Bronchial epithelial cell (primary cell): Measurements from ENCODE around the gene SART1. TPM values are rescaled to one million over a fixed set of nuclear protein-coding genes. Genes with fewer than 3 reads are reported as not detected.

Source experiments
- DNase-seq: peaks from one replicate; pipeline ENCODE4 v3.0.0-alpha.2; 2010; ENCODE audit warnings: low read depth
- FAIRE-seq: peaks from 2 replicates; lab custom pipeline; 2011; peaks lifted over from hg19 to GRCh38; lab: Jason Lieb, UNC
- H3K27me3 ChIP-seq: 2 replicates; pipeline ENCODE4 v1.5.1; 2011; ENCODE audit warnings: low read length; ENCODE audit not compliant: control insufficient read depth, insufficient read depth
- H3K36me3 ChIP-seq: 2 replicates; pipeline ENCODE4 v1.5.1; 2011; ENCODE audit warnings: low read length; ENCODE audit not compliant: control insufficient read depth, insufficient read depth
- H3K4me3 ChIP-seq: 2 replicates; pipeline ENCODE4 v1.5.1; 2011; ENCODE audit warnings: mild to moderate bottlenecking, low read depth, low read length, control low read depth
- CTCF ChIP-seq: IDR thresholded peaks from 2 replicates; pipeline ENCODE4 v1.5.1; 2011; ENCODE audit warnings: mild to moderate bottlenecking, moderate library complexity, low read length, control low read depth, inconsistent platforms; ENCODE audit not compliant: insufficient read depth, severe bottlenecking
- total RNA-seq: library from RNA; depleted of rRNA; stranded (reverse); fragments of >200 nt; gene quantifications from 2 replicates; pipeline ENCODE4 v1.2.1, GENCODE V29; 2014

The SART1 gene
- total RNA-seq, 1 donor from 2014 or later = 32.4 TPM

DNA sequence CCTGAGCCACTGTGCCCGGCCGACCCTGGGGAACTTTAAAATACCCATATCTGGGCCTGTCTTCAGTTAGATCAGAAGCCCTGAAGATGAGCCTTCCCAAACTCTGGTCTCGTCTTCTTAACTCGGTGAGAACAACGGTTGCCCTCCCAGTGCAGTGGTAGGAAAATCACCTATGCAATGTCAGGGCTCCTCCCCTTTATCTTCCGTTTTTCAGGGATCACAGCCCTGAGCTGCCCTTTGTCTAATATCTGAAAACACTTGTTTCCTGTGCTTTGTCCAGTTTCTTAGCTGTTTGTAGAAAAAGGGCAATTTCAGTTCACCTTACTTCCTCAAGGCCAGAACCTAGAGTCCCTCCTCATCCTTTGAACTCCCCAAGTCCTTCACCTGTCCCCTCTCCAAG, 32.9 kb upstream of the SART1 start:
- TF ChIP-seq CTCF = no peak
- FAIRE-seq (no peak), DNase-seq (no peak)
- Histone ChIP-seq H3K27me3 (no peaks in the 10 kb centered on the region), H3K36me3 (no peaks in the 10 kb centered on the region), H3K4me3 (no peak overlapping the region)

DNA sequence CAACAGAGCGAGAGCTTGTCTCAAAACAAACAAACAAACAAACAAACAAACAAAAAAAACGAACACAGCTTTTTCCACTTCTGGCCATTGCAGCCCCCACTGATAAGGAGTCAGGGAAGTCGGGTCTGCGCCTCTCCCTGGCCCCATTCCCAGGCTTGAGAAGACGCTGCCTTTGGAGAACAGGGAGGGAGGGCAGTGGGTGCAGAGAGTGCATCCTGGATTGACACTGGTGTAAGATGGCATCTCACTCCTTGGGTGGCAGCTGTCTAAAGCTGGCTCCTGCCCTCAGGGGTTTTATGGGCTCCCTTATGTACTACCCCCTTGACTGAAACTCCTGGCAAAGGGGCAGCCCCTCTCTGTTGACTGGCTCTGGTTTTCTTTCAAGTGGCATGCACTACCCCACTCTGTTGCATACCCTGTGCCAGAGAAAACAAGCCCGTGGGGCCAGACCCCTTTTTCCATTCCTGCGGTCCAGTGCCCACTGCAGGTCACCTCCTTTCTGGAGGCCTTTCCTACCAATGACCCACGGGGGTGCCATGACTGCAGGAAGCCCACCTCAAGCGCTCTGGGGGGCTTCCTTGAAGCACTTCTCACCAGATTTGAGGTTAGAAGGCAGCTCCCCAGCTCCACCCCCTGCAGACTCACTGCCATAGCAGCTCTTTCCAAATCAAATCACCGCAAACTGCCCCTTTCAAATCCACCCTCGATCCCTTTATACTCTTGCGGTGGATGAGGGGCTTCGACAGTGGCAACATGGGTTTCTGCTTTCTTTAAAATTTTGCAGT, 29.6 kb upstream of the SART1 start:
- no peak for TF ChIP-seq CTCF
- H3K36me3 ChIP-seq = no peaks in the 10 kb centered on the region
- no peaks in the 10 kb centered on the region for H3K27me3 ChIP-seq
- DNase-seq (no peak), FAIRE-seq (no peak)
- no peak overlapping the region for H3K4me3 ChIP-seq

DNA sequence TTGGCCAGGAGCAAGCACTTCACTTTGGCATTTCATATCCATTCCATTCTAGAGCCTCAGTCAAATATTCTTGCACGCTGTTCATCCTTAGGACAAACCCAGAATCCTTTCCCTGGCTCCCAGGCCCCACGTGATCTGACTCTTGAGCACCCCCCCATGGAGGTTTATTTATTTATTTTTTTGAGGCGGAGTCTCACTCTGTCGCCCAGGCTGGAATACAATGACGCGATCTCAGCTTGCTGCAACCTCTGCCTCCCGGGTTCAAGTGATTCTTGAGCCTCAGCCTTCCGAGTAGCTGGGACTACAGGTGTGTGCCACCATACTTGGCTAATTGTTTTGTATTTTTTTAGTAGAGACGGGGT, 29.0 kb upstream of the SART1 start:
- H3K4me3 ChIP-seq = no peak overlapping the region
- no peaks in the 10 kb centered on the region for H3K27me3 ChIP-seq
- DNase-seq (no peak), FAIRE-seq (no peak)
- TF ChIP-seq CTCF = no peak
- H3K36me3 ChIP-seq = no peaks in the 10 kb centered on the region

- H3K27me3 ChIP-seq = no peaks in the 10 kb centered on the region
- no peaks in the 10 kb centered on the region for H3K36me3 ChIP-seq
- DNase-seq (no peak), FAIRE-seq (no peak)
- no peak overlapping the region for H3K4me3 ChIP-seq
- no peak for TF ChIP-seq CTCF
These were observed 27.5 kb upstream of the SART1 start for GRCh38 chr11:65934014-65934413.

DNA sequence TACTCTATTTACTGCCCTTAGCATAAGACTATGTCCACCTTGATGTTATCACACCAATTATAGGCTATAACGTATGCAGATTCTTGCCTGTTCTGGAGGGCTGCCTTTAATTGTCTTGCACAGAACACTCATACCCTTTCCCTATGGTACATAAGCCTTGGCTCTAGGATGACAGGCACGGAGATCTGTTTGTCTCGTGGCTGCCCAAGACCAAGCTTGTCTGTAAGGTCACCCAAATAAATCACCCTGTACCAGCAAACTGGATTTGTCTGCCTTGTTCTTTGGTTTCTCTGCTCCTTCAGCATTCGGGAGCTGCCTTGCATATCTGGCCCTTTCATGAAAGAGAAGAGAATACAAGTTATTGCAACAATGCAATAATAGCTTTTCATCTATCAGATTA, 23.8 kb upstream of the SART1 start:
- H3K27me3 ChIP-seq = no peaks in the 10 kb centered on the region

More for the DNA sequence above, 23.8 kb upstream of the SART1 start:
- no peak for TF ChIP-seq CTCF
- no peak for DNase-seq
- no peaks in the 10 kb centered on the region for H3K36me3 ChIP-seq
- H3K4me3 ChIP-seq = no peak overlapping the region
- no peak for FAIRE-seq
